H9 (cell line): Measurements from ENCODE around the gene EPS8. TPM values are rescaled to one million over a fixed set of nuclear protein-coding genes. Genes with fewer than 3 reads are reported as not detected.

ENCODE experiments used
- DNase-seq: peaks from one replicate; pipeline ENCODE4 v3.0.0-alpha.2; 2017
- H2AFZ ChIP-seq: one replicate; pipeline ENCODE4 v1.6.1; 2013; ENCODE audit warnings: mild to moderate bottlenecking, low read length, control low read depth, moderate library complexity
- H2AK5ac ChIP-seq: 2 replicates; pipeline ENCODE4 v1.6.1; 2013; ENCODE audit warnings: low read length, control low read depth, mixed read lengths; ENCODE audit not compliant: insufficient read length
- H2BK120ac ChIP-seq: one replicate; pipeline ENCODE4 v1.6.1; 2013; ENCODE audit warnings: low read depth, mild to moderate bottlenecking, low read length, control low read depth, inconsistent platforms; ENCODE audit not compliant: poor library complexity, severe bottlenecking
- H2BK12ac ChIP-seq: 2 replicates; pipeline ENCODE4 v1.6.1; 2013; ENCODE audit warnings: low read length, control low read depth, mixed read lengths, low read depth; ENCODE audit not compliant: insufficient read length
- H2BK15ac ChIP-seq: 2 replicates; pipeline ENCODE4 v1.6.1; 2013; ENCODE audit warnings: low read depth, low read length, control low read depth
- H2BK20ac ChIP-seq: one replicate; pipeline ENCODE4 v1.6.1; 2013; ENCODE audit warnings: low read depth, mild to moderate bottlenecking, low read length, control low read depth, inconsistent platforms; ENCODE audit not compliant: poor library complexity, severe bottlenecking
- H2BK5ac ChIP-seq: 2 replicates; pipeline ENCODE4 v1.6.1; 2013; ENCODE audit warnings: low read length, control low read depth, mixed read lengths; ENCODE audit not compliant: insufficient read length
- H3K14ac ChIP-seq: 2 replicates; pipeline ENCODE4 v1.6.1; 2013; ENCODE audit warnings: low read length, control low read depth; ENCODE audit not compliant: insufficient read depth
- H3K18ac ChIP-seq: 2 replicates; pipeline ENCODE4 v1.6.1; 2013; ENCODE audit warnings: low read depth, mild to moderate bottlenecking, mixed read lengths, low read length, control low read depth; ENCODE audit not compliant: insufficient read length
- H3K23ac ChIP-seq: 2 replicates; pipeline ENCODE4 v1.6.1; 2013; ENCODE audit warnings: low read length, control low read depth, mixed read lengths, low read depth; ENCODE audit not compliant: insufficient read length
- H3K23me2 ChIP-seq: 2 replicates; pipeline ENCODE4 v1.6.1; 2013; ENCODE audit warnings: low read depth, mild to moderate bottlenecking, mixed read lengths, low read length, control low read depth; ENCODE audit not compliant: insufficient read length, poor library complexity, severe bottlenecking
- H3K27ac ChIP-seq: 2 replicates; pipeline ENCODE4 v1.5.1; 2013; ENCODE audit warnings: low read length, control low read depth, mixed read lengths, low read depth; ENCODE audit not compliant: insufficient read length
- H3K27me3 ChIP-seq: 2 replicates; pipeline ENCODE4 v1.6.1; 2013; ENCODE audit warnings: low read length, control low read depth, inconsistent platforms; ENCODE audit not compliant: insufficient read depth
- H3K4ac ChIP-seq: 2 replicates; pipeline ENCODE4 v1.6.1; 2013; ENCODE audit warnings: low read depth, mild to moderate bottlenecking, control low read depth, inconsistent platforms, low read length, moderate library complexity
- H3K4me1 ChIP-seq: 2 replicates; pipeline ENCODE4 v1.6.1; 2013; ENCODE audit warnings: low read length, control low read depth, inconsistent platforms; ENCODE audit not compliant: insufficient read depth
- H3K4me2 ChIP-seq: 2 replicates; pipeline ENCODE4 v1.6.1; 2013; ENCODE audit warnings: low read length, control low read depth, mixed read lengths; ENCODE audit not compliant: insufficient read length, insufficient read depth
- H3K56ac ChIP-seq: 2 replicates; pipeline ENCODE4 v1.6.1; 2013; ENCODE audit warnings: low read depth, mild to moderate bottlenecking, mixed read lengths, low read length, control low read depth; ENCODE audit not compliant: insufficient read length
- H3K79me1 ChIP-seq: 2 replicates; pipeline ENCODE4 v1.6.1; 2013; ENCODE audit warnings: low read depth, mild to moderate bottlenecking, moderate library complexity, low read length, control low read depth, inconsistent platforms; ENCODE audit not compliant: insufficient read depth, poor library complexity, severe bottlenecking
- H3K79me2 ChIP-seq: 2 replicates; pipeline ENCODE4 v1.6.1; 2013; ENCODE audit warnings: low read length, control low read depth, inconsistent platforms; ENCODE audit not compliant: insufficient read depth
- H3K9ac ChIP-seq: 2 replicates; pipeline ENCODE4 v1.6.1; 2013; ENCODE audit warnings: low read length, control low read depth, mixed read lengths; ENCODE audit not compliant: insufficient read length; ENCODE audit errors: extremely low read depth
- H3K9me3 ChIP-seq: one replicate; pipeline ENCODE4 v1.6.1; 2013; ENCODE audit warnings: low read depth, low read length, inconsistent platforms; ENCODE audit not compliant: control insufficient read depth
- H3T11ph ChIP-seq: one replicate; pipeline ENCODE4 v1.6.1; 2013; ENCODE audit warnings: mild to moderate bottlenecking, low read length, control low read depth, inconsistent platforms
- H4K20me1 ChIP-seq: one replicate; pipeline ENCODE4 v1.6.1; 2013; ENCODE audit not compliant: control insufficient read depth, insufficient read length, insufficient read depth
- H4K5ac ChIP-seq: 2 replicates; pipeline ENCODE4 v1.6.1; 2013; ENCODE audit warnings: low read depth, mild to moderate bottlenecking, mixed read lengths, low read length, control low read depth; ENCODE audit not compliant: insufficient read length
- H4K8ac ChIP-seq: replicated peaks from 2 replicates; pipeline ENCODE4 v1.6.1; 2013; ENCODE audit warnings: low read length, control low read depth, mixed read lengths, low read depth; ENCODE audit not compliant: insufficient read length
- H4K91ac ChIP-seq: 2 replicates; pipeline ENCODE4 v1.6.1; 2013; ENCODE audit warnings: low read depth, mild to moderate bottlenecking, moderate library complexity, mixed read lengths, low read length, control low read depth; ENCODE audit not compliant: insufficient read length
- H3K27ac Mint-ChIP-seq, 3 experiments: 2 replicates in 2 of 3; 3 replicates in 1 of 3; pipeline ENCODE4 v1.8.0; 2020 to 2021; ENCODE audit warnings: mixed read lengths in 3 of 3, mild to moderate bottlenecking in 1 of 3, moderate library complexity in 1 of 3
- H3K27me3 Mint-ChIP-seq: 2 replicates; pipeline ENCODE4 v1.8.0; 2021; ENCODE audit warnings: low read depth, mild to moderate bottlenecking, moderate library complexity, mixed read lengths
- H3K36me3 Mint-ChIP-seq, 3 experiments: 2 replicates in 2 of 3; 3 replicates in 1 of 3; pipeline ENCODE4 v1.8.0; 2020 to 2021; ENCODE audit warnings: low read depth in 3 of 3, mixed read lengths in 3 of 3; ENCODE audit not compliant: insufficient read depth in 1 of 3
- H3K4me1 Mint-ChIP-seq, 2 experiments: 2 replicates each; pipeline ENCODE4 v1.8.0; 2020; ENCODE audit warnings: mixed read lengths in 2 of 2
- H3K4me3 Mint-ChIP-seq, 2 experiments: 2 replicates in 1 of 2; 3 replicates in 1 of 2; pipeline ENCODE4 v1.8.0; 2020 to 2021; ENCODE audit warnings: mild to moderate bottlenecking in 2 of 2, mixed read lengths in 2 of 2, moderate library complexity in 1 of 2
- H3K9me3 Mint-ChIP-seq, 2 experiments: 2 replicates in 1 of 2; 3 replicates in 1 of 2; pipeline ENCODE4 v1.8.0; 2020; ENCODE audit warnings: mild to moderate bottlenecking in 2 of 2, mixed read lengths in 2 of 2, moderate library complexity in 1 of 2
- CTCF ChIP-seq: fragments of 200-600 bp; sonication (generic); conservative IDR thresholded peaks from 3 replicates; pipeline ENCODE4 v1.8.0; 2021; ENCODE audit warnings: antibody characterized with exemption, mild to moderate bottlenecking
- WGBS: extraction: QIAGEN DNeasy Blood & Tissue Kit; methylation state at CpG from one replicate; pipeline ENCODE4 v1.1.7; 2013; ENCODE audit warnings: missing lambda C conversion rate, low lambda C conversion rate, mixed read lengths; ENCODE audit not compliant: insufficient read length; ENCODE audit errors: extremely low coverage; 5-methylcytosine and 5-hydroxymethylcytosine counted together
- total RNA-seq: library from RNA; stranded (reverse); gene quantifications from 2 replicates; pipeline ENCODE4 v1.2.1, GENCODE V29; 2021

EPS8 gene
- total RNA-seq, 1 experiment from 2014 or later, result 2.2 TPM

DNA sequence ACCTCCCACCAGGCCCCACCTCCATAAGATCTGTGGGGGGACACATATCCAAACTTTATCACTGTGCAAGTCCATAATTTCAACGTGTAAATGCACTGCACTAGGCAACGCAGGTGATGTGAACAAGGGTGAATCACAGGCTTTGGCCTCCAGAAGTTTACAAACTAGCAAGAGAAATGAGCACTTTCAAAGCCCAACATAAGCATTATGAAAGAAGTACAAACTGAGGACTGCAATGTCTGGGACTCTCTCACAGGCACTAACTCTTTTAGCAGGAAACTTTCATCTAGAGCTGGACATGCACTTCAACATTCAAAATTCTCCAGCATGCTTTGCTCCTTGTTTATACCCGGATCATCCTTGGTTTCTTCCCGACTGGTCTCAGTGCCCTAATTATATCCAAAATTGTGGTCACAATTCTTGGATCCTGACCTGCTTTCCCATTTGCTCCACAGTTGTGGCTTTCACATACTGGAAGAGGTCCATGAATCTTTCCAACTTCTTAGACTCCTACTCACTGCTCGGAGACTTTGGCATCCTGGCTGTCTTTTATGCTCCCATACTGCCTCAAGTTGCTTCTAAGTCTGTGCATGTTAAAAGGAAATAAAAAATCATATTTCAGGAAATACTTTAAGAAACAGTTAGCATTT, 48.1 kb upstream of the EPS8 start:
- no peak overlapping the region for H3K23ac ChIP-seq
- H2BK5ac ChIP-seq, result no peak overlapping the region
- no peak overlapping the region for H3K4me3 Mint-ChIP-seq
- H3K9me3 Mint-ChIP-seq, result no peaks in the 10 kb centered on the region
- no peak overlapping the region for H3K18ac ChIP-seq
- no peak overlapping the region for H3K27ac Mint-ChIP-seq
- H3K4me1 ChIP-seq, result no peaks in the 10 kb centered on the region
- H3K27me3 ChIP-seq, result no peaks in the 10 kb centered on the region
- no peak overlapping the region for H3K27ac ChIP-seq
- H3K56ac ChIP-seq, result no peak overlapping the region
- no peak overlapping the region for H3T11ph ChIP-seq
- no peak overlapping the region for H4K8ac ChIP-seq
- H3K23me2 ChIP-seq, result no peaks in the 10 kb centered on the region
- H3K4me1 Mint-ChIP-seq, result no peaks in the 10 kb centered on the region
- no CpG with 5 or more reads among the region's 5 CpGs for WGBS
- H3K14ac ChIP-seq, result no peak overlapping the region
- H3K9ac ChIP-seq, result no peak overlapping the region
- no peaks in the 10 kb centered on the region for H3K9me3 ChIP-seq
- H4K91ac ChIP-seq, result no peak overlapping the region
- no peaks in the 10 kb centered on the region for H4K20me1 ChIP-seq
- H2BK12ac ChIP-seq, result no peak overlapping the region
- no peak overlapping the region for H2BK120ac ChIP-seq
- DNase-seq, result no peak
- TF ChIP-seq CTCF, result no peak
- no peak overlapping the region for H2BK15ac ChIP-seq
- no peak overlapping the region for H3K4ac ChIP-seq
- no peaks in the 10 kb centered on the region for H3K27me3 Mint-ChIP-seq
- no peak overlapping the region for H2BK20ac ChIP-seq
- no peaks in the 10 kb centered on the region for H3K79me1 ChIP-seq
- H3K4me2 ChIP-seq, result no peak overlapping the region
- no peaks in the 10 kb centered on the region for H3K79me2 ChIP-seq
- H4K5ac ChIP-seq, result no peak overlapping the region
- H3K36me3 Mint-ChIP-seq, result no peaks in the 10 kb centered on the region
- H2AFZ ChIP-seq, result no peak overlapping the region
- no peak overlapping the region for H2AK5ac ChIP-seq
